ENCODE data around the gene CLEC20A.

CLEC20A gene

GRCh38 chr1:178472531-178472930, 24.2 kb downstream of the CLEC20A start:
- no peak for DNase-seq (ENCODE audit: low spot score)

- DNase-seq (ENCODE audit: low spot score) = no peak
Measured at GRCh38 chr1:178470411-178470960, 26.3 kb downstream of the CLEC20A start.

GRCh38 chr1:178467837-178468236, 28.9 kb downstream of the CLEC20A start:
- no peak for DNase-seq (ENCODE audit: low spot score)

GRCh38 chr1:178465011-178465410, 31.8 kb downstream of the CLEC20A start:
- DNase-seq (ENCODE audit: low spot score) = no peak

GRCh38 chr1:178464566-178464965, 32.2 kb downstream of the CLEC20A start:
- DNase-seq (ENCODE audit: low spot score) = no peak

- DNase-seq (ENCODE audit: low spot score) = no peak
Measured at GRCh38 chr1:178464141-178464540, 32.6 kb downstream of the CLEC20A start.

- DNase-seq (ENCODE audit: low spot score) = no peak
Measured at GRCh38 chr1:178461701-178462100, 35.1 kb downstream of the CLEC20A start.

GRCh38 chr1:178461104-178461503, 35.7 kb downstream of the CLEC20A start:
- no peak for DNase-seq (ENCODE audit: low spot score)

- no peak for DNase-seq (ENCODE audit: low spot score)
Measured at GRCh38 chr1:178458203-178458602, 38.6 kb downstream of the CLEC20A start.

- no peak for DNase-seq (ENCODE audit: low spot score)
Measured at GRCh38 chr1:178457651-178458050, 39.1 kb downstream of the CLEC20A start.

- no peak for DNase-seq (ENCODE audit: low spot score)
Measured at GRCh38 chr1:178456472-178456871, 40.3 kb downstream of the CLEC20A start.

GRCh38 chr1:178452013-178452412, 44.8 kb downstream of the CLEC20A start:
- DNase-seq (ENCODE audit: low spot score) = no peak

GRCh38 chr1:178451529-178451928, 45.2 kb downstream of the CLEC20A start:
- DNase-seq (ENCODE audit: low spot score) = no peak

GRCh38 chr1:178450871-178451270, 45.9 kb downstream of the CLEC20A start:
- DNase-seq (ENCODE audit: low spot score) = no peak

GRCh38 chr1:178442925-178443324, 53.8 kb downstream of the CLEC20A start:
- DNase-seq (ENCODE audit: low spot score) = no peak

GRCh38 chr1:178438432-178438831, 58.3 kb downstream of the CLEC20A start:
- DNase-seq (ENCODE audit: low spot score) = no peak

GRCh38 chr1:178436899-178437298, 59.9 kb downstream of the CLEC20A start:
- no peak for DNase-seq (ENCODE audit: low spot score)

GRCh38 chr1:178434899-178435435, 61.8 kb downstream of the CLEC20A start:
- no peak for DNase-seq (ENCODE audit: low spot score)

- DNase-seq (ENCODE audit: low spot score) = no peak
Measured at GRCh38 chr1:178434360-178434759, 62.4 kb downstream of the CLEC20A start.
